Stimulated activated memory B cell treated with anti-CD40 and anti-IgM and Interleukin-4, amounts not matched to agents 10 μg/mL and 1 μg/mL and 100 μg/mL, for 72 hours (primary cell): ENCODE results near the gene STPG3.

Experiments
- ATAC-seq: fragments of 150-1000 bp; cut with Tn5 transposase; 2 replicates; pipeline ENCODE4 v1.10.0; 2021
- H3K27ac Mint-ChIP-seq: one replicate; pipeline ENCODE4 v1.8.0; 2022; ENCODE audit warnings: mild to moderate bottlenecking, mixed read lengths
- H3K27me3 Mint-ChIP-seq: one replicate; pipeline ENCODE4 v1.8.0; 2022; ENCODE audit warnings: mixed read lengths
- H3K36me3 Mint-ChIP-seq: one replicate; pipeline ENCODE4 v1.8.0; 2022; ENCODE audit warnings: mixed read lengths
- H3K4me1 Mint-ChIP-seq: one replicate; pipeline ENCODE4 v1.8.0; 2022; ENCODE audit warnings: mixed read lengths
- H3K4me3 Mint-ChIP-seq: one replicate; pipeline ENCODE4 v1.8.0; 2022; ENCODE audit warnings: mild to moderate bottlenecking, moderate library complexity, mixed read lengths
- H3K9me3 Mint-ChIP-seq: one replicate; pipeline ENCODE4 v1.8.0; 2022; ENCODE audit warnings: mixed read lengths

STPG3 gene

DNA sequence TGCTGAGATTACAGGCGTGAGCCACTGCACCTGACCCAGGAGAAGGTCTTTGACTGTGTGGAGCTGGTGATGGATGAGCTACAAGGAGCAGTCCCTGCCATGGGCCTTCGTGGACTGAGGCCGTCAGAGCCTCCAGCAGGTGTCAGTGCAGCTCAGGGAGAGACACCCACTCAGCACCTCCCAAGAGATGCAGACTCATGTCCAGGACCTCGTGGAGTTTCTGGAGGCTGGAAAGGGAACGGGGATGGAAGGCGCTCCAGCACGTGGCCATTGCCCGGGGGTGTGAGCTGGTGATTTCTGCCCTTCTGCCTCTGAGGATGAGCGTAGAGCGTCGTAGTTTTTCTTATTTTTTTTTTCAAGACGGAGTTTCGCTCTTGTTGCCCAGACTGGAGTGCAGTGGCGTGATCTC, 35.9 kb downstream of the STPG3 start:
- ATAC-seq = peak; percentile 42
- peak overlapping the region; percentile 15 for H3K4me3 Mint-ChIP-seq

DNA sequence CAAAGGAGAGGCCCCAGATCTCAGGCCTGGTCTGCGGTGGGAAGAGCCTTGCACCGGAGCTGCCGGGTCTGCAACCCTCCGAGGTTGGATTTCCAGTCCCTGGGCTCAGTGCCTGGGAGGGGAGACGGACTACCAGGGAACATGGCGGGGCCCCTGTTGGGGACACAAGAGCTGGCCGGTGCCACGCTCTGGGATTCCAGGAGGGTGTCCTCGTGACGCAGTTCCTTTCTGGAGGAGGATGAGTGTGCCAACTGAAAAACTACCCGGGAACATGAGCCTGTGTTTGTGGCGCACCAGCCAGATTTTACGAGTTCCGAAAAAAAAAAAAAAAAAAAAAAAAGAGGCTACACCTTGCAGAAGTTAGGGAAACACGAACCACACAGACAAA, 42.0 kb downstream of the STPG3 start:
- H3K4me1 Mint-ChIP-seq = peaks cover 12% of the 10 kb centered on the region
- H3K4me3 Mint-ChIP-seq = no peak overlapping the region
- H3K27me3 Mint-ChIP-seq = peaks cover 43% of the 10 kb centered on the region
- H3K9me3 Mint-ChIP-seq = no peaks in the 10 kb centered on the region
- no peak for ATAC-seq
- H3K27ac Mint-ChIP-seq = no peak overlapping the region
- H3K36me3 Mint-ChIP-seq = no peaks in the 10 kb centered on the region

More for the DNA sequence above, 35.9 kb downstream of the STPG3 start:
- no peaks in the 10 kb centered on the region for H3K27me3 Mint-ChIP-seq
- peaks cover 26% of the 10 kb centered on the region for H3K4me1 Mint-ChIP-seq
- no peaks in the 10 kb centered on the region for H3K36me3 Mint-ChIP-seq
- H3K27ac Mint-ChIP-seq = peak overlapping the region; percentile 89
- H3K9me3 Mint-ChIP-seq = peaks cover 3% of the 10 kb centered on the region

DNA sequence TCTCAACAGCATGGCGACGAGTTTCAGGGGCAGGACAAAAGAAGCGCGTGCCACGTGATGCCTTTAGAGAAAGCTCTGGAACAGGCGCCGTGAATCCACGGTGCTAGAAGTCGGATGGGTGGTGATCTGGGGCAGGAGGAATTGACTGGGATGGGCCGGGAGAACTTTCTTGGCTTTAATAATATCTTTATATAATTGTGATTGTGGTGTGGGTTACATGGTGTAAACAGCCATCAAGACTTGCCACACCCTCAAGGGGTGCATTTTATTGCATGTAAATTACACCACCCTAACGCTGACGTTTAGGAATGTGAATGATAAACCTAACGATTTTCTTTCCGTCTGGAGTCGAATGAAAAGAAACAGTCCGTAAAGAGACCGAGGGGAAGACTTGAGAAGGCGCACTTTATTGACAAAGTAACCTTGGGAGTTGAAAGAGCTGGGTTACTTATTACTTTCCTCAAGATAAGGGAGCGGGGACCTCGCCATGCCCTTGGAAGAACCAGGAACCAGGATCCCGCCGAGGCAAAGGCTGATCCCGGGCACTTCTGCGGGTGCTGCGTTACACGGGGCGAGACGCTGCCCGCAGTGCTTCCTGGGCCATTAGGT, 42.5 kb downstream of the STPG3 start:
- H3K36me3 Mint-ChIP-seq = no peaks in the 10 kb centered on the region
- H3K27ac Mint-ChIP-seq = no peak overlapping the region
- peaks cover 48% of the 10 kb centered on the region for H3K27me3 Mint-ChIP-seq
- H3K9me3 Mint-ChIP-seq = no peaks in the 10 kb centered on the region
- ATAC-seq = no peak
- peaks cover 12% of the 10 kb centered on the region for H3K4me1 Mint-ChIP-seq
- no peak overlapping the region for H3K4me3 Mint-ChIP-seq

DNA sequence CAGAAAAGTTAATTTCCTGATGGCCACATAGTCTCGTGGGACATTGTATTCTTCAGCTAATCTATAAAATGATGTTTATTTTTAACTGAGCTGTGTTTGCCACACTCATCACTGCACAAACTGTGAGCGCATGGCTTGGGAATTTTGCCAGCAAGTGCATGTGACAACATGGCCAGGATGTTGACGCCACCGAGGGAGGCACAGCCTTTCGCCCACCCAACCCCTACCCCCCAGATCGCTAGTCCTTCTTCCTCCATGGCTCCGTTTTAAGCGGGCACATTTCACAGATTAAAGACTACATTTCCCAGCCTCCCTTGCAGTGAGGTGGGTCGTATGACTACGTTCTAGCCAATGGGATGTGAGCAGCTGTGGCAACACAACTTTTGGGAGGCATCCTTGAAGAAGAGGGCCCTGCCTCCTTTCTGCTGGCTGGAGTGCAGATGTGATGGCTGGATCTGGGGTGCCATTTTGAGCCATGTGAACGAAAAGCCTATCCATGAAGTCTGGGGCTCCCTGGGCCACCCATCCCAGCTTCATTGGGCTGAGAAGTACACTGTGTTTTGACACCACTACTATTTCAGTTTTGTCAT, 43.1 kb downstream of the STPG3 start:
- peak; percentile 64 for ATAC-seq
- Mint-ChIP-seq H3K27me3 (peaks cover 54% of the 10 kb centered on the region), H3K36me3 (no peaks in the 10 kb centered on the region), H3K4me3 (peak overlapping the region; percentile 46), H3K9me3 (no peaks in the 10 kb centered on the region), H3K27ac (no peak overlapping the region), H3K4me1 (peaks cover 12% of the 10 kb centered on the region)

DNA sequence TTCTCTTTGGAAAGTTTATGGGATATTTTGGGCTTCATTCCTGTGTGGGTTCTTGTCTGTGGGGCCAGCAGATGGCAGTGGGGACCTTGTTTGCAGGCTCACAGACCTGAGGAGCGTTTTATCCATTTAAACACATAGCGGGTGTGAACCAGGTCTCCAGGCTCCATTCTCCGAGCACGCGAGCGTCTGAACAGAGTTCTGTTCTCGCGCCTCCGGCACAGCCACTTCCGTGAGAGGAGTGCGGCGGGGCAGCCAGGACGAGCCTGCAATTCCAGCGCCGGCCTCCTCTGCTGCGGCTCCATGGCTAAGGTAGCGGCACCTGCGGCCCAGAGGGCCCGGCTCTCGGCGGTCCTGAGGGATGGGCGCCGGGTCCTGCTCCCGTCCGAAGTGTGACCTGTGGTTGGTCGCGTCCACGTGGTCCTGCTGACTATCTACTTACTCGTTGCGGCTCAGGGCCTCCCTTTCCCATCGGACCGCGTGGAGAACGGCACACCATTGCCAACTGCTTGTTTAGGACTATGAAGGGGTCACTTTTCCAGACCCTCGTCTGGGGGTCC, 43.7 kb downstream of the STPG3 start:
- H3K36me3 Mint-ChIP-seq = no peaks in the 10 kb centered on the region
- ATAC-seq = no peak
- H3K4me1 Mint-ChIP-seq = peaks cover 12% of the 10 kb centered on the region
- H3K4me3 Mint-ChIP-seq = peak overlapping the region; percentile 46
- no peak overlapping the region for H3K27ac Mint-ChIP-seq
- peaks cover 59% of the 10 kb centered on the region for H3K27me3 Mint-ChIP-seq
- no peaks in the 10 kb centered on the region for H3K9me3 Mint-ChIP-seq

DNA sequence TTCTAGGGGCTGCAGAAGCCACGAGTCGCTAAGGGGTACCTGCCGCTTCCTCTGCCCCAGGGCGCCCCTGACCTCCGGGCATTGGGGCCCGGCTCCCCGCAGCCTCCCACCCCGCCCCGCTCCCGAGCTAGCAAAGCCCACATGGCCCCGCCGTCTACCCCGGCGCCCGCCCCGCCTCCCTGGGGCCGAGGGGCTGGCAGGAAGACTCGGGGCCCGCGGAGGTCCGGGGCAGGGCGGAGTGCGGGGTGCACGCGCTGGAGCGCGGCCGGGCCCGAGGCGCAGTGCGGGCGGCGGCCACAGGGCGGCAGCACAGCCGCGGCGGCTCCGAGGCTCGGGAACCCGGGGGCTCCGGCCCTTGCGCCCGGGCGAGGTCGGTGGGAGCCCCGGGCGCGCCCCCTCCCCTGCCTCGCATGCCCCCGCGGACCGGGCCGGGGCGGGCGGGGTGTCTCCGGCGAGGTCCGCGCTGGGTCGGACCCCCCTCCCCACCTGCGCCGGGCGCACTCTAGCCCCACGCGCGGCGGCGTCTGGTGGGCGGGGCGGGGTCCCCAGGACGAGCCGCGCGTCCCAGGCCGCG, 44.2 kb downstream of the STPG3 start:
- H3K4me1 Mint-ChIP-seq = peaks cover 12% of the 10 kb centered on the region
- no peaks in the 10 kb centered on the region for H3K36me3 Mint-ChIP-seq
- H3K27ac Mint-ChIP-seq = no peak overlapping the region
- no peak overlapping the region for H3K4me3 Mint-ChIP-seq
- H3K27me3 Mint-ChIP-seq = peaks cover 65% of the 10 kb centered on the region
- ATAC-seq = peak; percentile 85
- H3K9me3 Mint-ChIP-seq = no peaks in the 10 kb centered on the region

DNA sequence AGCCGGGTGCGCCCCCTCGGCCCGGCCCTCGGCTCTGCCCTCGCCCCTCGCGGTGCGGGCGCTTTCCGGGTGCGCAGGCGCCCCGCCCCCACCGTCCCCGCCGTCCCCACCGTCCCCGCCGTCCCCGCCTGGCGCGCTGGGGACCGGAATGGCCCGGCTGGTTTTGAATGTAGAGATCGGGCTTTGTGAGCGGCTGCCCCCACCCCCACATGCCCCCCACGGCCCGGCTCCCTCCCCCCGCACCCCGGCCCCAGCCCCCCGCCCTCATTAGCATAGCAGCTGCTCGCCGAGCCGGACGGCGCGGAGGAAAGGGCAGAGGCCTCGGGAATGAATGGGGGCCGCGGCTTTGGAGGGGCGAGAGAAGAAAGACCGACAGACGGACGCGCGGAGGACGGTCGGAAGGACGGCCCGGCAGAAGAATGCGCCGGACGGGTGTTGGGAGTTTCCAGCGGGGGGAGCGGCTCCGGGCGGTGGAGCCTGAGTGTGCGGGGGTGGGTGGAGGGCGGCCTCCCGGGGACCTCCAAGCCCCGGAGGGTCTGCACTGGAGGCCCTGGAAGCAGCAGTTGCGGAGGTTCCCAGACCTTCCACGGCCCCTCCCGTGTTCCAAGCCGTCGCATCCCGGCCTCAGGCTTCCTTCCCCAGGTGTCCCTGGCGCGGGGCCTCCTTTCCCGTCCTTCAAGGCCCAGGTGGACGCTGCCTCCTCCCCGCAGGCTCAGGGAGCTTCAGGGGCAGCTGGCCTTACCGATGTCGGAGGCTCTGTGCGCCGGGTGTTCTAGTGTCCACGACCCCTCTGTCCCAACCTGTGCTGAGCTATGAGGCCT, 45.0 kb downstream of the STPG3 start:
- peak; percentile 14 for ATAC-seq
- peak overlapping the region; percentile 62 for H3K4me3 Mint-ChIP-seq
- peaks cover 72% of the 10 kb centered on the region for H3K27me3 Mint-ChIP-seq
- no peak overlapping the region for H3K27ac Mint-ChIP-seq
- H3K36me3 Mint-ChIP-seq = no peaks in the 10 kb centered on the region
- peaks cover 12% of the 10 kb centered on the region for H3K4me1 Mint-ChIP-seq
- H3K9me3 Mint-ChIP-seq = no peaks in the 10 kb centered on the region

DNA sequence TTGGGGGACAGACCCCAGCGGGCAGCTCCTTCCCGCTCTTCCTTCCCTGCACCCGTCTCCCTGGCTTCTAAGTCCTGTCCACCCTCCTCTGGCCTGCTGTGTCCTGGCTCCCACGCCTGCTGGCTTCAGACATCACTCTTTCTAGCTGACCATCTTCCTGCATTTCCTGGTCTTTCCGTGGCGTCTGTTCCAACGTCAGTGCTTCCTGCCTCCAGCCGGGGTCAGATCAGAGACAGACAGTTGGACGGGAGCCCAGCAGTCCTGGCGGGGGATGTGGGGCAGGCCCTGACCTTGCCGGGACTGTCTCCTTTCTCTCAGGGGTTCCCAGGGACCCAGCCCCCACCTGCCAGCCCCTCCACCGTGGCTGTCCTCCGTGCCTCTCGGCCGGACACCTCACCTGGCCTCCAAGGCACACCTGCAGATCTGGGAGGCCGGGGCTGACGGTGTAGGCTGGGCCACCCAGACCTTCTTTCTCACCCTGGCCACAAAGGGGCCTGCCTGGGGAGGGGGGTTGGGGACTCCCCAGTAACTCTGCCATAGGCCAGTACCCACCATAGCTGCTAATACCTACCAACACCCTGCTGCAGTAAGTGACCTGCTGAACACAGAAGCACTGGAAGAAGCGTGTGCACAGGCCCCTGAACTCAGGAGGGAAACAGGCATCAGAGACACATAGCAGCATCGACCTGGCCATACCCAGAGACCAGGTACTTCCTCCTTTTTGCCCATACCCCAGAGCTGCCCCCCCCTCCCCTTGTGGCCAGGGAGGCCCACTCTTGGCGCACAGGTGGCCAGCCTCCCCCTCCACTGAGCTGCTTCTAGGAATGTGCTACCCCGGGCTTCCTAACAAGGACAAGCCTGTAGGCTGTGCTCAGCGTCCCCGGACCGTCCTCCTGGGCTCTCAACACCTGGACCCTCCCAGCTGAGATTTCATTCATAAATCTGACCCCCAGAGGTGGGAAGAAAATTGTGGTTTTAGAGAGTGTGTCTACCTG, 45.9 kb downstream of the STPG3 start:
- H3K9me3 Mint-ChIP-seq = no peaks in the 10 kb centered on the region
- peaks cover 73% of the 10 kb centered on the region for H3K27me3 Mint-ChIP-seq
- no peak overlapping the region for H3K27ac Mint-ChIP-seq
- H3K4me1 Mint-ChIP-seq = peaks cover 12% of the 10 kb centered on the region
- ATAC-seq = no peak
- no peaks in the 10 kb centered on the region for H3K36me3 Mint-ChIP-seq
- peak overlapping the region; percentile 62 for H3K4me3 Mint-ChIP-seq

DNA sequence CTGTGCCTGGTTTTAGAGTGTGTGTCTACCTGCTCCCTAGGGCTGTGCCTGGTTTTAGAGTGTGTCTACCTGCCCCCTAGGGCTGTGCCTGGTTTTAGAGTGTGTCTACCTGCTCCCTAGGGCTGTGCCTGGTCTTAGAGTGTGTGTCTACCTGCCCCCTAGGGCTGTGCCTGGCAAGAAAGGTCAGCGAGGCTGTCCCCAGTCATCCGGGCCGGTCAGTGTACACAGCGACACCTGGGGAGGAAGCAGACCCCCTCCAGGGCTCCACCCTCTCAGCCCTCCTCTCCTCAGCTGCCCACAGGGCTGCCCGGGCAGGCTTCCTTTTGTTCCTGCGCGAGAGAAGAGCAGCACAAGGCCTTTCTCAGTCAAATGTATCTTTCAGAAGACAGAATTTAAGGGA, 46.9 kb downstream of the STPG3 start:
- no peak overlapping the region for H3K27ac Mint-ChIP-seq
- no peak for ATAC-seq
- no peak overlapping the region for H3K4me3 Mint-ChIP-seq
- peaks cover 71% of the 10 kb centered on the region for H3K27me3 Mint-ChIP-seq
- H3K36me3 Mint-ChIP-seq = no peaks in the 10 kb centered on the region
- H3K9me3 Mint-ChIP-seq = no peaks in the 10 kb centered on the region
- peaks cover 12% of the 10 kb centered on the region for H3K4me1 Mint-ChIP-seq

DNA sequence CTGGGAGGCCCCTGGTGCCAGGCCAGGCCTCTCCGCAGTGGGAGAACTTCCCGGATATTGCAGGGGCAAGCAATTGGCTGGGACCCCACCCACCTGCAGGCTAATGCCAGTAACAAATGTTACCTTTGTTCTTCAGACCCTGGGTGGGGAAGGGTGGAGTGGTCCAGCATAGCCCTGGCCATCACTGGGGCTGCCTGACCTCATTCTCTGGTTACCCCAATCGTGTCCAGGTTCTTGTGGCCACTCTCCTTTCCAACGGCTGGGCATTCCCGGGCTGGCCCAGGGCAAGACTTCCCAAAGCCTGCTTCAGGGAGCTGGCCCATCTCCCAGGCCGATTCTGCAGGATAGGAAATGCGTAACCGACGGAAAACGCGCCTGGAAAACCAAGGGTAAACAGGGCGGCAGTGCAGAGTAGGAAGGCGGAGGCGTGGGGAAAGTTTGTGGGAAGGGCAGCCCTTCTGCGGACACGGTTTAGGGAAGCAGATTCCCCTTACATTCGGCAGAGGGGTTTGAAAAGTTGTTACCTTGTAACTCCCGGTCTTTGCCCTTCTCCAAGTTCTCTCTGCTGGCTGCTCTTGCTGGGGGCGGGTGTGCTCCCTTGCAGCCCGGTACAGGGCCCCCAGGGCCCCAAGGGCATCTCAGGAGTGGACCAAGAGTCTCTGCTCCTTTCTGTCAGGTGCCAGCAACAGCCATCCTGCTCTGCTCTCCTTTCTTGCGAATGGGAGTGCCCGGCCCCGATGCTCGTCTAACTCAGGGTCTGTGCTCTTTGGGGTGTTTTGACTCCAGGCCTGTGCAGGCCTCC, 47.5 kb downstream of the STPG3 start:
- peaks cover 12% of the 10 kb centered on the region for H3K4me1 Mint-ChIP-seq
- H3K36me3 Mint-ChIP-seq = no peaks in the 10 kb centered on the region
- H3K4me3 Mint-ChIP-seq = no peak overlapping the region
- no peak for ATAC-seq
- H3K27ac Mint-ChIP-seq = no peak overlapping the region
- H3K9me3 Mint-ChIP-seq = no peaks in the 10 kb centered on the region
- peaks cover 70% of the 10 kb centered on the region for H3K27me3 Mint-ChIP-seq

DNA sequence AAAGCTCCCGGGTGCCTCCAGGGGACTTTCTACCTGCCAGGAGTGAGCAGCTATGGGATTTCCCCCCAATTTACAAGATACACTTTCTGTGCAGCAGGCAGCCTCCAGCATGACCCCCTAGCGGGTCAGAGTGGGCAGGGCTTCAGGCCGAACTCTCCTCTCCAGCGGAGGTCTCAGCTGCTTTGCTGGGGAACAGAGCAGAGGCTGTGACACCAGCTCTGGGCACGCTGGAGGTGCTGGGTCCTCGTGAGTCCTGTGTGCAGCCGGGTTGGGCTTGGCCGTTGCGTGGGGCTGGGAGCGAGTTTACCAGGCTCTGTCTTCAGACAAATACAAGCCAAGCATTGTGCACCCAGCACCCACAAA, 48.1 kb downstream of the STPG3 start:
- Mint-ChIP-seq H3K4me1 (peaks cover 12% of the 10 kb centered on the region), H3K27me3 (peaks cover 67% of the 10 kb centered on the region), H3K4me3 (no peak overlapping the region), H3K9me3 (no peaks in the 10 kb centered on the region), H3K27ac (no peak overlapping the region), H3K36me3 (no peaks in the 10 kb centered on the region)
- ATAC-seq = no peak

DNA sequence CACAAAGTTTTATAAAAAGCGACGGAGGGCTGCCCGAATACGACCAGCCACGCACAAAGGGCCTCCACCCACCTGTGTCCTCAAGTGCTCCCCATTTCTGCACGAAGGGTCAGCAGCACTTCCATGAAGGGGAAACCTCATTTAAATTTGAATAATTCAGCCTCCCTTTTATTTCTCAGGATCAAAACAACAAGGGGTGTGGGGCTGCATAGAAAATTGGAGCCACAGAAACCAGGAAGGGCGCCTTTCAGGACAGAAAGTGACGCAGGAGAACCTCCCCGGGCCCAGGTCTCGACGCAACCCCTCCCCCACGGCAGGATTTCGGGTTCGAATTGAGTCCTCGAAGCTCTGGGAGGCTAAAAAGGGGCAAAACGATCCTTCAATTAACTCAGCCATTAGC, 48.9 kb downstream of the STPG3 start:
- no peak overlapping the region for H3K27ac Mint-ChIP-seq
- no peak overlapping the region for H3K4me3 Mint-ChIP-seq
- no peaks in the 10 kb centered on the region for H3K9me3 Mint-ChIP-seq
- peaks cover 17% of the 10 kb centered on the region for H3K4me1 Mint-ChIP-seq
- peaks cover 63% of the 10 kb centered on the region for H3K27me3 Mint-ChIP-seq
- no peaks in the 10 kb centered on the region for H3K36me3 Mint-ChIP-seq
- no peak for ATAC-seq

DNA sequence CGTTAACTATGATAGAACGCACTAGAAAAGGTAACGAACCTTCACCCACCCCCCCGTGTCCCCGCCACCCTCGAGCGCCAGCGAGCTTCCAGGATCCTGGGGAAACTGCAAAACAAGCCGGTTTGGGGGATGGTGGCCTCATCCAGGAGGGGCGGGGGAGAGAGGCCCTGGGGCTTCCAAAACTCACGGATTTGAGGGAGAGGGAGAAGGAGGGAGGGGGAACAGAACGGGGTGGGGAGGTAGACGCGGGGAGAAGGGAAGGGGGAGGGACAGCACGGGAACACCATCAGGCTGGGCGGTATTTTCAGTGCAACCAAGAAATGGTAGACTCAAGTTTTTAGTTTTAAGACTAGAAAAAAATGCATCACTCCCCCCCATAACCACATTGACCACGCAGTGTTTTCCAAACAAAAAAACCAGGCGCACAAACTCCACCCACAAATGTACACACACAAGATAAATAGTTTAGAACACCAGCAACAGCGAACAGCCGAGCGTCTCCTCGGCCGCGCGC, 49.5 kb downstream of the STPG3 start:
- peak overlapping the region; percentile 61 for H3K4me3 Mint-ChIP-seq
- peaks cover 68% of the 10 kb centered on the region for H3K27me3 Mint-ChIP-seq

More for the DNA sequence above, 49.5 kb downstream of the STPG3 start:
- H3K36me3 Mint-ChIP-seq = no peaks in the 10 kb centered on the region
- H3K4me1 Mint-ChIP-seq = peaks cover 24% of the 10 kb centered on the region
- no peak for ATAC-seq
- no peaks in the 10 kb centered on the region for H3K9me3 Mint-ChIP-seq
- H3K27ac Mint-ChIP-seq = no peak overlapping the region
